IPS-18a (cell line): ENCODE measurements around the gene DUS2.
A peak's percentile ranks its signal among the peaks of the same experiment; 100 is the strongest.
"Not testable (repeated sequence)": the region's sequence is repeated elsewhere in the genome, so short reads cannot be mapped to it uniquely, and the experiment has no call there.

Experiments used
- H3K27ac ChIP-seq: one replicate; pipeline ENCODE4 v1.5.1; 2013; ENCODE audit warnings: low read length
- H3K27me3 ChIP-seq: one replicate; pipeline ENCODE4 v1.6.1; 2013; ENCODE audit warnings: mild to moderate bottlenecking, low read length; ENCODE audit not compliant: control insufficient read depth, insufficient read depth
- H3K36me3 ChIP-seq: one replicate; pipeline ENCODE4 v1.6.1; 2013; ENCODE audit warnings: low read depth, low read length; ENCODE audit not compliant: control insufficient read depth
- H3K4me1 ChIP-seq: one replicate; pipeline ENCODE4 v1.6.1; 2013; ENCODE audit warnings: low read depth, low read length; ENCODE audit not compliant: control insufficient read depth
- H3K4me3 ChIP-seq: one replicate; pipeline ENCODE4 v1.5.1; 2013; ENCODE audit warnings: low read length
- H3K9ac ChIP-seq: one replicate; pipeline ENCODE4 v1.6.1; 2013; ENCODE audit warnings: mild to moderate bottlenecking, low read length, moderate library complexity
- H3K9me3 ChIP-seq: one replicate; pipeline ENCODE4 v1.6.1; 2013; ENCODE audit warnings: low read depth, low read length; ENCODE audit not compliant: control insufficient read depth

DUS2 gene

GRCh38 chr16:68003031-68003430 is 20.1 kb upstream of the DUS2 start:
- Histone ChIP-seq H3K9me3 (no peaks in the 10 kb centered on the region), H3K27me3 (no peaks in the 10 kb centered on the region), H3K4me3 (no peak overlapping the region), H3K9ac (no peak overlapping the region), H3K4me1 (peaks cover 4% of the 10 kb centered on the region), H3K36me3 (no peaks in the 10 kb centered on the region), H3K27ac (no peak overlapping the region)

DNA sequence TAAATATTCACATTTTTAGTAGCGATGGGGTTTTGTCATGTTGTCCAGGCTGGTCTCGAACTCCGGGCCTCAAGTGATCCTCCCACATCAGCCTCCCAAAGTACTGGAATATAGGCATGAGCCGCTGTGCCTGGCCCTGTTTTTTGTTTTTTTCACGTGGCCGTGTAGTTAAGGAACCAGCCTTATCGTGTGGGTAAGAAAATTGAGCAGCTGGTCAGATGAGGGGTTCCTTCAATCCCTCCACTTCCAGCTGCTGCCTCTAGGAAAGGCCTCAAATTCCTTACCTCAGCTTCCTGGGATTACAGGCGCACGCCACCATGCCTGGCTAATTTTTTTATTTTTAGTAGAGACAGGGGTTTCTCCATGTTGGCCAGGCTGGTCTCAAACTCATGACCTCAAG is 17.9 kb upstream of the DUS2 start:
- Histone ChIP-seq H3K27me3 (no peaks in the 10 kb centered on the region), H3K4me3 (no peak overlapping the region), H3K27ac (no peak overlapping the region), H3K36me3 (no peaks in the 10 kb centered on the region), H3K9me3 (no peaks in the 10 kb centered on the region), H3K4me1 (peaks cover 4% of the 10 kb centered on the region), H3K9ac (no peak overlapping the region)

DNA sequence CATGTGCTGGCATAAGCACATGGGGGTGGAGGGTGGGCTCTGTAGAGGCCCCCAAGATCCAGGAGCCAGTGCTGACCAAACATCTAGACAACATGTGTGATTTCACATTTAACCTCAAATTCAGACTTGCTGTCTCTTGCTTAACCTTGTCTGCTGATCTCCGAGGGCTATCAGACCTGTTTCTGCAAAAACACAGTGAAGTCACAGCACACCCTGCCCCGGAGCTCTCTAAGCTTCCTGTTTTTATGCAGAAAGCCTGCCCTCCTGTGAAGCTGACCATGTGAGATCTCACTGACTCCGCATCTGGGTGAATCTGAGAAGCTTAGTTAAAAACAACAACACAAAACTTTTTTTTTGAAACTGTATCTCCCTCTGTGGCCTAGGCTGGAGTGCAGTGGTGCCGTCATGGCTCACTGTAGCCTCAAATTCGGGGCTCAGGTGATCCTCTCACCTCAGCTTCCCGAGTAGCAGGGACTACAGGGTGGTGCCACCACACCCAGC is 17.2 kb upstream of the DUS2 start:
- Histone ChIP-seq H3K36me3 (no peaks in the 10 kb centered on the region), H3K4me3 (no peak overlapping the region), H3K9ac (no peak overlapping the region), H3K9me3 (no peaks in the 10 kb centered on the region), H3K27ac (no peak overlapping the region), H3K27me3 (no peaks in the 10 kb centered on the region), H3K4me1 (peaks cover 4% of the 10 kb centered on the region)

GRCh38 chr16:68009157-68009735 is 13.8 kb upstream of the DUS2 start:
- Histone ChIP-seq H3K27ac (no peak overlapping the region), H3K27me3 (no peaks in the 10 kb centered on the region), H3K4me1 (peaks cover 4% of the 10 kb centered on the region), H3K9me3 (no peaks in the 10 kb centered on the region), H3K36me3 (no peaks in the 10 kb centered on the region), H3K4me3 (no peak overlapping the region), H3K9ac (no peak overlapping the region)

DNA sequence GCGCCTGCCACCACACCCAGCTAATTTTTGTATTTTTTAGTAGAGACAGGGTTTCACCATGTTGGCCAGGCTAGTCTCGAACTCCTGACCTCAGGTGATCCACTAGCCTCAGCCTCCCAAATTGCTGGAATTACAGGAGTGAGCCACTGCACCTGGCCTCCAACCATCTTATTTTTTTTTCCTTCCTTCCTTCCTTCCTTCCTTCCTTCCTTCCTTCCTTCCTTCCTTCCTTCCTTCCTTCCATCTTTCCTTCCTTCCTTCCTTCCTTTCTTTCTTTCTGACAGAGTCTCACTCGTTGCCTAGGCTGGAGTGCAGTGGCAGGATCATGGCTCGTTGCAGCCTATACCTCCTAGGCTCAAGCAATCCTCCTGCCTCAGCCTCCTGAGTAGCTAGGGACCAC is 13.2 kb upstream of the DUS2 start:
- H3K27ac ChIP-seq, H3K4me3 ChIP-seq, H3K36me3 ChIP-seq, H3K9me3 ChIP-seq, H3K4me1 ChIP-seq, H3K27me3 ChIP-seq, H3K9ac ChIP-seq: not testable (repeated sequence)

DNA sequence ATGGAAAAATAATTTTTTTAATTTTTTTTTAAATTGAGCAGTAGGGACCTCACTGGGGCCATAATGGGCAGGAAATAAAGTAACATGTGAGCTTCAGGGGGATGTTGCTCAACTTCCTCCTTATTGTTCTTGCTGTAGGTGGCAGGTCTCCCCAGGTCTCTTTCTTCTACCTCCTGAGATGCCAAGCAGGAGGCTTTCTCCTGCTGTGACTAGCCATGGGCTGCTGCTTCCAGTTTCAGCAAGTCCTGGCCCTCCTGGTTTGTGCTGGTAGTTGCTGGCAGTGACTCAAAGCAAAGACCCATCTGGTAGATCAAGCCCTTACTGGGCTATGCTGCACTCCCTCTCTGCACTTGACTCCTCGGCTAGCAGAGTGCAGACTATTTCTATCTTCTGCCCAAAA is 9.6 kb upstream of the DUS2 start:
- Histone ChIP-seq H3K9ac (no peak overlapping the region), H3K4me3 (no peak overlapping the region), H3K27me3 (no peaks in the 10 kb centered on the region), H3K27ac (no peak overlapping the region), H3K36me3 (no peaks in the 10 kb centered on the region), H3K9me3 (no peaks in the 10 kb centered on the region), H3K4me1 (no peaks in the 10 kb centered on the region)

- H3K4me3 ChIP-seq, result no peak within 1 kb of the TSS
- H3K4me1 ChIP-seq, result no peaks in the 10 kb centered on the region
- H3K27me3 ChIP-seq, result no peaks in the 10 kb centered on the region
- H3K9me3 ChIP-seq, result no peaks in the 10 kb centered on the region
- no peaks in the 10 kb centered on the region for H3K36me3 ChIP-seq
- no peak within 1 kb of the TSS for H3K27ac ChIP-seq
- no peak within 1 kb of the TSS for H3K9ac ChIP-seq
These were observed 7.4 kb upstream of the DUS2 start, which contains the start of gene DPEP2NB for GRCh38 chr16:68015681-68016080. Gene DPEP2NB (minus strand): TSS chr16:68015911. CDS start chr16:68015770, 141 bp downstream.

DNA sequence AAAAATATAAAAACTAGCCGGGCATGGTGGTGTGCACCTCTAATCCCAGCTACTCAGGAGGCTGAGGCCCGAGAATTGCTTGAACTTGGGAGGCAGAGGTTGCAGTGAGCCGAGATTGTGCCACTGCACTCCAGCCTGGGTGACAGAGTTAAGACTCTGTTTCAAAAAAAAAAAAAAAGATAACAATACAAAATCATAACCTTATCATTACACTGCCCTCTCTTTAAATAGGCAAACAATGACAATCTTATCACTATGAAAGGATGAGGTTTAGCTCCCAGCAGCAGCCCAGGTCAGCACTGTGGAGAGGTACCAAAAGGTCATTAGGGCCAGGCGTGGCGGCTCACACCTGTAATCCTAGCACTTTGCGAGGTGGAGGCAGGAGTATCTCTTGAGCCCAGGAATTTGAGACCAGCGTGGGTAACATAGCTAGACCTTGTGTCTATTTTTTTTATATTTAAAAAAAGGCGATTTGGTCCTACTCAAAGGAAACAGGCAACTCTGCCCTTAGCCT is 3.9 kb upstream of the DUS2 start:
- Histone ChIP-seq H3K9me3 (no peaks in the 10 kb centered on the region), H3K27ac (no peak overlapping the region), H3K36me3 (no peaks in the 10 kb centered on the region), H3K4me1 (peaks cover 7% of the 10 kb centered on the region), H3K4me3 (no peak overlapping the region), H3K27me3 (no peaks in the 10 kb centered on the region), H3K9ac (no peak overlapping the region)

- H3K4me3 ChIP-seq, result peak overlapping the region; percentile 96
- H3K36me3 ChIP-seq, result peaks cover 7% of the 10 kb centered on the region
- H3K9ac ChIP-seq, result no peak overlapping the region
These were observed 1.6 kb upstream of the DUS2 start for GRCh38 chr16:68021490-68021889.

GRCh38 chr16:68022278-68022727 is 781 bp upstream of the DUS2 start:
- H3K27ac ChIP-seq, result peak overlapping the region; percentile 88
- H3K9ac ChIP-seq, result peak overlapping the region; percentile 97
- no peaks in the 10 kb centered on the region for H3K27me3 ChIP-seq
- H3K4me1 ChIP-seq, result peaks cover 7% of the 10 kb centered on the region
- H3K9me3 ChIP-seq, result no peaks in the 10 kb centered on the region
- H3K36me3 ChIP-seq, result peaks cover 12% of the 10 kb centered on the region
- H3K4me3 ChIP-seq, result peak overlapping the region; percentile 96

More at GRCh38 chr16:68021490-68021889, 1.6 kb upstream of the DUS2 start:
- Histone ChIP-seq H3K4me1 (peaks cover 7% of the 10 kb centered on the region), H3K27ac (no peak overlapping the region), H3K27me3 (no peaks in the 10 kb centered on the region), H3K9me3 (no peaks in the 10 kb centered on the region)

DNA sequence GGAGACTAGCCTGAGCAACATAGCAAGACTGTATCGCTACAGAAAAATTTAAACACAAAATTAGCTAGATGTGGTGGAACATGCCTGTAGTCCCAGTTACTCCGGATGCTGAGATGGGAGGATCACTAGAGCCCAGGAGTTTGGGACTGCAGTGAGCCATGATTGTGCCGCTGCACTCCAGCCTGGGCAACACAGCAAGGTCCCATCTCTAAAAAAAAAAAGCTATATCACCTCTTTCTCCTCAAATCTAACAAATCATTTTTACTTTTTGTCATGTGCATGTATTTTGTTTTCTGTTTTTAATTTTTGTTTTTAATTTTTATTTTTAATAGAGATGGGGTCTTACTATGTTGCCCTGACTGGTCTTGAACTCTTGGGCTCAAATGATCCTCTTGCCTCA is 5.9 kb downstream of the DUS2 start:
- H3K36me3 ChIP-seq, result peaks cover 19% of the 10 kb centered on the region
- no peaks in the 10 kb centered on the region for H3K27me3 ChIP-seq
- H3K9ac ChIP-seq, result no peak overlapping the region
- no peak overlapping the region for H3K4me3 ChIP-seq
- H3K4me1 ChIP-seq, result no peaks in the 10 kb centered on the region
- no peak overlapping the region for H3K27ac ChIP-seq
- H3K9me3 ChIP-seq, result no peaks in the 10 kb centered on the region

DNA sequence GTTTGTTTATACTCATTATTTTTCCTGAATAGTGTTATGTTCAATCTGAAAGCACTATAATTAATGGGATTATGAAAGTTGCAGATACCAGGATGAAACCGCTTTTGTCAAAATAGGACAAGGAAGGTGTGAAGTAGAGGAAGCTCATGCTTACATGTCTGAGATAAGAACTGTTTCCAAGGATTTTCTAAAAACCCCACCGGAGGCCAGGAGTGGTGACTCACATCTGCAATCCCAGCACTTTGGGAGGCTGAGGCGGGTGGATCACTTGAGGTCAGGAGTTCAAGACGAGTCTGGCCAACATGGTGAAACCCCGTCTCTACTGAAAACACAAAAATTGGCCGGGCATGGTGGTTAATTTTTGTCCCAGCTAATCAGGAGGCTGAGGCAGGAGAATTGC is 7.0 kb downstream of the DUS2 start:
- not testable (repeated sequence) for H3K4me1 ChIP-seq, H3K4me3 ChIP-seq, H3K9ac ChIP-seq, H3K27me3 ChIP-seq, H3K27ac ChIP-seq, H3K9me3 ChIP-seq
- peaks cover 19% of the 10 kb centered on the region for H3K36me3 ChIP-seq
